Hepatocyte (in vitro differentiated cells): Measurements from ENCODE around the gene CYGB.
"Not testable (repeated sequence)": the region's sequence is repeated elsewhere in the genome, so short reads cannot be mapped to it uniquely, and the experiment has no call there.

Source experiments
- EZH2 ChIP-seq: fragments of 200-600 bp; sonication (generic); IDR thresholded peaks from 2 replicates; pipeline ENCODE4 v1.6.1; 2016; ENCODE audit warnings: antibody characterized with exemption, mild to moderate bottlenecking, borderline replicate concordance
- TF ChIP-seq, protein P1 (sequence below): fragments of 200-600 bp; sonication (generic); IDR thresholded peaks from 2 replicates; pipeline ENCODE4 v1.5.1; 2016; ENCODE audit warnings: antibody characterized with exemption, mild to moderate bottlenecking; ENCODE audit not compliant: poor library complexity

DNA sequence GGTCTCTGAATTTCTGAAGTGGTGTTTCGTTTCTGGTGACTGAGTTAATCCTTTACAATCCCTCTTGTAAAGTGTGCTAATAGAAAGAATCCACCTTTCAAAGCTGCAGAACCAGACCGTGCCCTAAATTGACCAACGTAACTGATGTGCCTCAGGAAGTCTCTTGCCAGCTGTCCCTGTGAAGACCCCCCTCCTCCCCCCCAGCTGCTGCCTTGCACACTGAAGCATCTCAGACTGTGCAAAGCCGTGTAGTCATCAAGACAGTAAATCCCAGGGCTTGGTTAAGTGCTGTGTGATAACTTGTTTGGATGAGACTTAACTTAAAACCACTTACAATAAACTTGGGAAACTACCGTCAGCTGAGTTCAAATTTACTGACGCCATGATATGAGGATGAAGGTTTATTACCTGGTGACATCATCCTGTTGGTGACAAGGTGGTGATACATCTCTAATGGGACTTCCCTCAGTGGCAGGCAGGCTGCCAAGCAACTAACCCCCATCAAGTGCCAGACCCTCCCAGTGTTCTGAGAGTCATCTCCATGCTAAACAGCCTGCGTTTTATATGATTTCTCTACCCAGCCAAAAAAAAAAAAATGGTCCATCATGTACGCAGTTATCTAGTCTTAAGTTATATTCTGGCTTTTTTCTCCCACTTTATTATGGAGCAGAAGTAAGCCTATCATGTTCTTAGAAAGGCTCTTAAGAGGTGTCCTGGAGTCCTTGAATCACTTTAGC lies 27.6 kb upstream of the CYGB start:
- TF ChIP-seq, protein P1, sequence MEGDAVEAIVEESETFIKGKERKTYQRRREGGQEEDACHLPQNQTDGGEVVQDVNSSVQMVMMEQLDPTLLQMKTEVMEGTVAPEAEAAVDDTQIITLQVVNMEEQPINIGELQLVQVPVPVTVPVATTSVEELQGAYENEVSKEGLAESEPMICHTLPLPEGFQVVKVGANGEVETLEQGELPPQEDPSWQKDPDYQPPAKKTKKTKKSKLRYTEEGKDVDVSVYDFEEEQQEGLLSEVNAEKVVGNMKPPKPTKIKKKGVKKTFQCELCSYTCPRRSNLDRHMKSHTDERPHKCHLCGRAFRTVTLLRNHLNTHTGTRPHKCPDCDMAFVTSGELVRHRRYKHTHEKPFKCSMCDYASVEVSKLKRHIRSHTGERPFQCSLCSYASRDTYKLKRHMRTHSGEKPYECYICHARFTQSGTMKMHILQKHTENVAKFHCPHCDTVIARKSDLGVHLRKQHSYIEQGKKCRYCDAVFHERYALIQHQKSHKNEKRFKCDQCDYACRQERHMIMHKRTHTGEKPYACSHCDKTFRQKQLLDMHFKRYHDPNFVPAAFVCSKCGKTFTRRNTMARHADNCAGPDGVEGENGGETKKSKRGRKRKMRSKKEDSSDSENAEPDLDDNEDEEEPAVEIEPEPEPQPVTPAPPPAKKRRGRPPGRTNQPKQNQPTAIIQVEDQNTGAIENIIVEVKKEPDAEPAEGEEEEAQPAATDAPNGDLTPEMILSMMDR: not testable (repeated sequence)
- not testable (repeated sequence) for TF ChIP-seq EZH2
